Anterior cingulate cortex (tissue), 58 donors: ENCODE measurements around the gene HCRT.

Source experiments
- DNase-seq, 58 donors: peaks; one replicate each; lab custom pipeline; 2025; lab: John Stamatoyannopoulos, UW

The HCRT gene

DNA sequence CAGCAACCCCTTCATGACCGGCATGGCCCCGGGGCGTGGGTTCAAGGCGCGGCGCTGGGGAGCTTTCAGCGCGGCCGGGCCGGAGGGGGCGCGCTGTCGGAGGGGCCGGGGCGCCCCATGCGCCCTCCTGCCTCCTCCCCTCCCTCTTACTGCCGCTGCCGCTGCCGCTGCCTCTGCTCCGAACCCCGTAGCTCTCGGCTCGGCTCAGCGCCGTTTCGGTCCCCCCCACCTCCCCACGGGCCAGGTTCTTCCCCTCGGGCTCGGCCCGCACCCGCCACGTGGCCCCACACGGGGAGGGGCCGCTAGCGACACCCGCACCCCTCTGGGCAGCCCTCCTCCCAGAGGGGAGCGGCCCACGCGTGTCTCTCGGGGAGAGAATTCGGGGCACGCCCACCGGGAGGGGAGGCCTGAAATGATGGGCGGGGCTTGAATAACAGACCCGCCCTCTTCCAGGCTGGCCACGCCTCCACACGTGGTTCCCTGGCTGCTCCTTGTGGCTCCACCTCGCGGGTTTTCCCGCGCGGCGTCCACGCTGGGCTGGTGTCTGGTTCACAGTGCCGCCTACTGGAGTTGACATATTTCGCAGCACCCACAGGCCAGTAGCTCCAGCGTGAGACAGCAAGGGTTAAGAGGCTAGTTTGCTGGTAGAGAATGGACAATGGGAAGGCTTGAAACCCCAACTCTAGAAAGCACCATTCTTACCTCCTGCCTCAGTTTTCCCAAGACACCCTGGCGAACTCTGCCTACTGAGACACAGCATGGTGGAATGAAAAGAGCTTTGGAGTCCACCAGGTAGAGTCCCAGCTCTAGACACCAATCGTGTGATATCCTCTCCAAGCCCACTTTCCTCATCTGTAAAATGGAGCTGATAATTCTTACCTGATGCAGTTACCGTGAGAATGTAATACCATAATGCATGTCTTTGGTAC lies 4.1 kb downstream of the HCRT start, which contains the start of gene KCNH4:
Gene KCNH4, minus strand, starts transcription at position 221 of the 929 bp plus-strand sequence. Its CDS starts 197 bp downstream, at position 24.
- peak in 57 of 58 donors; percentile 19 to 92 (median 72) for DNase-seq

DNA sequence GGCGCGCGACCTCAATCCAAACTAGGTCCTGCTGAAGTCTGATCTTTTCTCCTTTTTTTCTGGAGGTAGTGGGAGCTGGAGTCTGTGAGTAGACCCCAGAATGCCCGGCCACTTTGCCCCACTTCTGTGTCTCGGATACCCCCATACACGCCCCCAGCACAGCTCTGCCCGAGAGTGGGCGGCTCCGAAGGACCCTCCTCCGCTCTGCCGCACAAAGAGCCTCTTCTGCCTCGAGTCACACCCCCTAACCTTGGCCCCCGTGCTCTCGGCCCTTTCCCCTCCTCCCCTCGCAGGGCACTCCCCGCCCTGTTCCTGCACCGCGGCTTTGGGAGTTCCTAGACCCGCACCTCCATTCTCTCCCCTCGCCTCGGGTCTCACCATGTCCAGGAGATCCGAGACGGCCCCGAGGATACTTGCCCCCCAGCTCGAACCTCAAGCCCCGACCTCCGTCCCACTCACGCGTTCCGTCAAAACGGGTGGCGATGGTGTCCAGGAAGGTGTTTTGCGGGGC lies 4.8 kb downstream of the HCRT start:
- no peak for DNase-seq

DNA sequence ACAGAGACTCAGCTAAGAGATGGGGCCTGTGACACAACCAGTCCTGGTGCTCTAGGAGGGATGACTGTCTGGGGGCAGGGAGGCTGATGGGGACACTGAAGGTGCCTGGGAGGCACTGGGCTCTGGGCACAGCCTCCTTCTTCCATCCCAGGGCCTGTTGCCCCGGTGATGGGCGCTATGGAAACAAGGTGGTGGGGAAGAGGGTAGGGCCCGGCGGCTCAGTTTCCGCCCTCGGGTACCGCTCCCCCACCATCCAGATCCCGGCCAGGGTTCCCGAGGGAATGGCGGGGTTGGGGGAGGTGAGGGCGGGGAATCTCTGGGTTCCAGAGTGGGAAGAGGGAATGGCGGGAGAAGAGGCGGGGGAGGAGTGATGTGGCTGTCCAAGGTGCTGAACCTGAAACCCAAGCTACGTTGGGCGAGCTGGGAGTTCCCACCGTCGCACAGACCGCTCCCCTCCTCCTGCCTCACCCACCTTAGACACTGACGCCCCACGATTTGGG lies 5.3 kb downstream of the HCRT start:
- DNase-seq: peak in 3 of 58 donors; percentile 10 to 21 (median 19)

DNA sequence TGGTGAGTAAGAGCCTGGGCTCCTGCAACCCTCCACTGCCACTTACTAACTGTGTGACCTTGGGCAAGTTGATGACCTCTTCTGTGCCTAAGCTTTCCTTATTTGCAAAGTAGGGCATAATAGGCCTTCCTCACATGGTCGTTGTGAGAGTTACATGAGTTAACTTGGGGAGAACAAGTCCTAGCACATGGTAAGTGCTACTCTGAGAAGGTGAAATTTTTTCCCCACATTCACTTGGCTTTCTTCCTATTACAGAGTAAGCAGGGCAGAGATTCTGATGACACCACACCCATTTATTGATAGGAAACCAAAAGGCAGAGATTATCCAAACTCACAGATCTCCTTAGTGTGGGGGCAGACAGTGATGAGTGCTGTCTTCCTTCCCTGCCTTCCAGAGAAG lies 5.9 kb downstream of the HCRT start:
- no peak for DNase-seq

DNA sequence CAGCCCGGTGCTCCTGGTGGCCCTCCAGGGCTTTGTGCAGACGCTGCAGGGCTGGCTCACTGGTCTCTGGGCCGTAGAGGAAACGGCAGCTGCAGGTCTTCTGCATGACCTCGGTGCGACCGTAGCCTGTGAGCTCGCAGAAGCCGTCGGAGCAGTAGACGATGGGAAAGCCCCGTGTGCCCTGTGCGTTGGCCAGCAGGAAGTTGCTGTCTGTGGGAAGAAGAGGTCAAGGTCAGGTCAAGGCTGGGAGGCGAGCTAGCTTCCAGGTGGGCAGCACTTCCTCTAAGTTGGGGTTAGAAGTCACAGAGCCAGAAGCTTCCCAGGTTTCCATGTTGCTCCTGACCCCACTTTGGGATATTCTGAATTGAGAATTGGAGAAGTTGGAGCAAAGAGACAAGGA lies 6.4 kb downstream of the HCRT start:
- no peak for DNase-seq

DNA sequence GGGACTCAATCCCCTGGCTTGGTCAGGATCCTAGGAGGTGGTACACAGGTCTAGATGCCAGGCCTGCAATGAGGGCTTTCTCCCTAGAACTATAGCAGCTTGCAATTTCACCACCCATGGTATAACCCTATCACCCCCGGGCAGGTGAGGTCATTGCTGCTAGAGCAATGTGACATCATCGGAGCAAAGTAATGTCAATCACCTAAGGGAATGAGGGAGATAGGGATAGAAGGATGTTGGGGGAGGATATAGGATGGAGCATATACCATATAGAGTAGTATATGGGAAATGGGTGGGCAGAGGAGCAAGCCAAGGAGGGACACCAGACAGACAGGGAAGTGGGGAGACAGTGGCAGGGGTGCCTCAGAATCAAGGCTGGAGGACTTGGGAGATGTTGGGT lies 7.6 kb downstream of the HCRT start:
- no peak for DNase-seq

DNA sequence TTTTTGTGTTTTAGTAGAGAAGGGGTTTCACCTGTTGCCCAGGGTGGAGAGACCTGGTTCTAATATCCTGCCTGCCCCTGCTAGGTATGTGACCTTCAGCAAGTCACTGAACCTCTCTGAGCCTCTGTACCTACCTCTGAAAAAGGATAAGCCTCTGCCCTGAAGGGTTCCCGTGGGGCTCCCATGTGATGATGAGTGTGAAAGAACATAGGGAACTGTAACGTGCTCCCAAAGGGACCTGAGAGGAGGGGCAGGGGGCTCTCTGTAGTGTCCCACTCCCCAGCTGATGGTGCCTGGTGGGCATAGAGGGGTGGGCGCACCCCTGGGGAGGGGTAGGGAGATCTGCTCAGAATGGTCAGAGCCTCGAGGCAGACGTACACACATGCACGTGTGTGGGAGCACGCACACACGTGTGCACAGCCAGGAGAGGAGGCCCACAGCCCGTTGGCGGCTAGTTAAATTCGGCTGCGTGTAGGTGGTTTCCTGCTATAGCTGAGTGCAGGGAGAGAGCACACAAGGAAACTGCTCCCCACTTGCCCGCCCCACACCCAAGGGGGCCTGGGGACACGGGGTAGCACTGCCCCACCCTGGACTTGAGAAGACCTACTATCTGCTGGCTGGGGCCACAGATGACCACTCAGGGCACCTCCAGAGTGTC lies 11.0 kb downstream of the HCRT start:
- peak in 29 of 58 donors; percentile 6 to 74 (median 35) for DNase-seq

DNA sequence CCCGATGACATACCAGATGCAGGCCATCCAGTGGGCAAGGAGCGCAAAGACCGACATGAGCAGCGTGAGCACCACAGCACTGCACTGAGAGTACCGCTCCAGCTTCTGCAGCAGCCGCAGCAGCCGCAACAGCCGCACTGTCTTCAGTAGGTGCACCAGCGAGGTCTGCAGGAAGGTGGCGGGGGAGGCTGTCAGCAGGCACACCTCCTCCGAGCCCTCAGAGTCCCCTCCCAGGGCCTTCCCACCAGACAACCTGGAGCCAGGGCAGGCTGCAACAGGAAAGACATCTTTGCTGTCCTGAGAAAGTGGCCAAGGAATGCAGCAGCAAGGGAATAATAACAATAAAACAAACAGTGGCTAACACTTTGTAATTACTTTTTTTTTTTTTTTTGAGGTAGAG lies 13.4 kb downstream of the HCRT start:
- DNase-seq: peak in 1 of 58 donors; percentile 42

DNA sequence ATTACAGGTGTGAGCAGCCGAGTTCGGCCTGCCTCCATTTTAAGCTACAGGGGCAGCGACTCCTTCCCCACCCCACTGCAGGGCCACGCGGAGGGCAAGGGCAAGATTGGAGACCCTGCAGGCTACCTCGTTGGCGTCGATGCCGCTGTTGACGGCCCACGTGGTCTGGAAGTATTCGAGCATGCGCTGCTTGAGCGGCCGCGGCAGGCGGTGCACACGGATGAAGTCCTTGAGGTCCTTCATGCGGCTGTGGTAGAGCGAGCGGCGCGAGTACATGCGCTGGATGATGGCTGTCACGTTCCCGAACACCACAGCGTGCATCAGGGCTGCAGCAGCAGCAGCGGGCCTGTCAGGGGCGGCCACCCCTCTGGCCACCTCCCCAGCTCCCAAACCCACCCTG lies 15.9 kb downstream of the HCRT start:
- DNase-seq: no peak

DNA sequence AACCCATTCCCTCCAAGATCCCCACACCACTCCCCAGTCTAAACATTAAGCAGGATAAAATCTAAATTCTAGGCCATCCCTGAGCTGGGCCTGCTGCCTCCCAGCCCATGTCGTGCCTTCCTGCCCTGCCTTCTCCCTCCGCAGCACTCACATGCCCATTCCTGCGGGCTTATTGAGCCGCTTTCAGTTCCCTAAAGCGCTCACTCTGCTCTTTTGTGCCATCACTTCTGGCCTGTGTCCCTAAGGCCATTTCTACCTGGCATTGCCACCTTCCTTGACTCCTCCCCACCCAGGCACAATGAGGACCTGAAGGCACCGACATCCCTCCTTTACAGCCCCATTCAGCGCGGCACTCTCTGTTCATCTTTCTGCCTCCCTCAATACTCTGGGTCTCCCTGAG lies 17.4 kb downstream of the HCRT start:
- DNase-seq: no peak

DNA sequence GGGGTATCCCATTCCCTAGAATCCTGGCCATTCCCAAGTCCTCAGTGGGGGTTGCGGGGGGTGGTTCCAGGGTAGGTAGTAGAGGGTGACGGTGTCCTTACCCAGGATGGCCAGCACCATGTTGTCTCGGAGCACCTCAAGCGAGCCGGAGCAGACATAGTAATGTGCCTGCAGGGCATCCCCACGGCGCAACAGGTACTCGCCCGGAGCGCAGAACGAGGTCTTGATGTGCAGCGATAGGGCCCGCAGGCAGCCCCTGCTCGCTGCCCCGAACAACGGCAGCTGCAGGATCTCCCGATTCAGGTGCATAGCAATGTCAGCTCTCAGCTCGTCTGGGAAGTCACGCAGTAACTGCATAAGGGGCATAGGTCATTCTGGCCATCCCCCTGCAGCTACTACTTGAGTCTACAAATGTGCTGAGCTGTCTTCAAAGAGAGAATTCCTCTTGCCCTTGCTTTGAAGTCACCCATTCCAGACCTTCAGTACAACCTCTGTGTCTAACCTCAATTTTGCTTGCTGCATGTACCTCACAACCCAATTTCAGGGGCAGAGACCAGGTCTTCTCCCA lies 19.0 kb downstream of the HCRT start:
- DNase-seq: no peak

DNA sequence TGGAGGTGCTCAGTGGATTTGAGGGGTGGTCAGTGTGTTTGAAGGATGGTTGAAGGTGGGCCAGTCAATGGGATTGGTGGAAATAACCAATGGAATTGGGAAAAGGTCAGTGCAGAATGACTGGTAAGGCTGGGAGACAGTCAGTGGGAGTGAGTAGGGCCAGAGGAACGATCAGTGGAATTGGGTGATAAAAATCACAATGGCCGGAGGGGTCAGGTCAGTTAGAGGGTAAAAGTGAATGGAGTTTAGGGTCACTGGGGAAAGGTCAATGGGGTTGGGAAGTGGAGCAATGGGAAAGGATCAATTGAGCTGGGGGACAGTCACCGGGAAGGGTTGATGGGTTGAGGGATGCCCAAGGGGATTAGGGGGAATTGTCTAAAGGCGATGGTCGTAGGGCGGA lies 19.5 kb downstream of the HCRT start:
- no peak for DNase-seq

DNA sequence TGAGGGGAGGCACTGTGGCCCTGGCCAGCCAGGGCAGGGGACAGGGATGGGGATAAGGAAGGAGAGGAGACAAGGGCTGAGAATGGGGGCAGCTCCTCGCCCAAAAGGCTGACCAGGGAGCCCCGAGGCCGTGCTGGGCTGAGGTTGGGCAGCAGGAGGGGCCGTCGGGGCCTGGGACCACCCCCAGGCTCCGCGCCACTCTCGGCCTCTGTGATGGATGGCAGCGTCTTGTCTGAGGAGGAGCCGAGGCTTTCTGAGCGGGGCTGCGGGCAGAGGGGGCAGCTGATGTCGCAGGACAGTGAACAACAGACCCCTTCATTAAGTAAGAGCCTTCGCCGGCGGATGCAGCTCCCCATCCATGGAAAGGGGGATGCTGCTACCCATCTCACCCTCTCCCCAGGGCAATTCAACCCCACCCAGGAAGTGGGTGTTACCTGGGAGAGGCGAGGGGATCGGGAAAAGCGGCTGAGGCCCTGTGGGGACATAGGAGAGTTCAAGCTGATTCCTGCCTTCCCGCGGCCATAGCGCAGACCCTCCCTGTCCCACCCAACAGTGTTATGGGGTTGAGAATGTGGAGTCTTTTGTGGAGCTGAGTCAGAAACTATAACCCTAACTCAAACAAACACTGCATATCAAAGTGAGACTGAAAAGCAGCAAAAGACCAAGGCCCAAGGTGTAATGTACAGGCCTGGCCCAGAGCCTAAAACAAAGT lies 21.4 kb downstream of the HCRT start:
- DNase-seq: no peak

DNA sequence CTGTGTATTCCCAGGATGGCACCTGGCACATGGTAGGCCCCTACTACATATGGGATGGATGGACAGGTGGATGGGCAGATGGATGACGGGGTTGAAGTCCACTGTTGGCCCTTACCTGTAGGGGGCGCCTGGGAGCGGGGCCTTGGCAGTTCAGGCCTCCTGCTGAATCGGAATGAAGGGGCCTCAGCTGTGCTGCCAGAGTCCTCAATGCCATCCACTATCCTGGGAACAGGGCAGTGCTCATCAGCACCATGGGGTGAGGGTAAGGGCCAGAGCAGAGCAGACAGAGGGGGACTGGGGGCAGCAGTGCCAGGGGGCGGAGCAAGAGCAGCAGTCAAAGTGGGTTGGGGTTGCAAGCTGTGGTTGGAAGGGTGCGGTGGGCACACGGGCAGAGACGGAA lies 22.1 kb downstream of the HCRT start:
- DNase-seq: no peak

DNA sequence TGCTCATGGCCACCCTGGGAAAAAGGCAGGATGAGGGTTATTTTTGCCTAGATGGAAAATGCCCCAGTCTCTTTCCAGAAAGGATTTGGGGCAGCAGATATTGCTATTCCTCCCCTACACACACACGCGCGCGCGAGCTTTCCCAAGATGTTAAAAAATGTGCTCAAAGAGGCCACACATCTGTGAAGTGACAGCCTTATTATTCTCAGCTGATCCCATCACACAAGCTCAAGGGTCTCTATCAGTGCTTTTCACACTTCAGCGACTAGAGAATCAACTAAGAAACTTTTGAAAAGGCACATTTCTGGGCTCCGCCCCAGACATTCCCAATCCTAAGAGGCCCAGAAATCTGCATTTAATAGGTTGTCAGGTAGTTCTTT lies 24.7 kb downstream of the HCRT start:
- DNase-seq: no peak

DNA sequence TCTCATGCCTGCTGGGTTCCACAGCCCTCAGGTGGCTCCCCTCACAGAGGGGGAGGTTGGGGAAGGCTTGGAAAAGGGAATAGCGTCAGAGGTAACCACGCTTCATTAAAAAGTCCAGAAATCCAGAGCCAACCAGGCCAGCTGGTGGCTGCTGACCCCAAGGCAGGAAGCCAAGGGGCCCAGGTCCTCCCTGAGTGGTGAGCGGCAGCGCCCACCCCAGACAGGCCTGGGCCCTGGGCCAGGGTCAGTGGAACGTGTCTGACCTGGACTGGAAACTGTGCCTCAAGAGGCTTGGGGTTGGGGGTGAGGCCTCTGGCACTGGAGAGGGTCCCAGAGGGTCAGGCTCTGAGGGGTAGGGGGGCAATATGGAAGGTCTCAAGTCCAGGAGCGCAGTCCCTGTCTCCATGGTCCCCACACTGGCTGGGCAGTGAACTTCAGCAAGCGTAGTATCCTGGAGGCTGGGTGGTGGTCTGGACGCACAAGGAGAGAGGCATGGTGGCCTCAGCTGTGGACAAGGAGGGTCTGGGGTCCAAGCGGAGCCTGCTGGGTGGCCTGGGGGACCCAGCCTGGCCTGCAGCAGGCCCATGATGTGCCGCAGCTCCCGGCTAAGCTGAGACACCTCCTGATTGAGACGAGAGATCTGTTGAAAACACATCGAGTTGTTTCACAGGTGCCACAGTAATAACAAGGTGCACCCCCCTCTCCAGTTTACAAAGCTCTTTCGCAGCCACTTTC lies 25.3 kb downstream of the HCRT start:
- DNase-seq: no peak

DNA sequence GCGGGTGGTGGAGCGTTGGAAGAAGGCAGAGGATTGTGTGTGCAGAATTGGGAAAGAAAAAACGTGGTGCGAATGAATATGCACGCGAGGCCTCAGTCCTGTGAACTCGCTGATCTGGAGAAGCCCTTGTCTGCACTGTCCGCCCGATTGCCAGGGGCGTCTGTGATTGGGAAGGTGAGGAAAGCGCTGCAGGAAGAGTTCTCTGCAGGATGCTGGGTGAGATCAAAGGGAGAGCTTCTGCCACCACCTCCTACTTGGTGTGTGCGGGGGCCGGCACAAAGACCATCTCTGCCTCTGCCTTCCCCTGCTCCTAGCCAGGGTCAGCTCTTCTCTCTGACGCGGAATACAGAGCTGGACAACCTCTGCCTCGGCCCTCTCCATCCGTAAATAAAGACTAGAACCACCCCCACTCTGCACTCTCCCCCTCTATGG lies 29.6 kb downstream of the HCRT start:
- no peak for DNase-seq

DNA sequence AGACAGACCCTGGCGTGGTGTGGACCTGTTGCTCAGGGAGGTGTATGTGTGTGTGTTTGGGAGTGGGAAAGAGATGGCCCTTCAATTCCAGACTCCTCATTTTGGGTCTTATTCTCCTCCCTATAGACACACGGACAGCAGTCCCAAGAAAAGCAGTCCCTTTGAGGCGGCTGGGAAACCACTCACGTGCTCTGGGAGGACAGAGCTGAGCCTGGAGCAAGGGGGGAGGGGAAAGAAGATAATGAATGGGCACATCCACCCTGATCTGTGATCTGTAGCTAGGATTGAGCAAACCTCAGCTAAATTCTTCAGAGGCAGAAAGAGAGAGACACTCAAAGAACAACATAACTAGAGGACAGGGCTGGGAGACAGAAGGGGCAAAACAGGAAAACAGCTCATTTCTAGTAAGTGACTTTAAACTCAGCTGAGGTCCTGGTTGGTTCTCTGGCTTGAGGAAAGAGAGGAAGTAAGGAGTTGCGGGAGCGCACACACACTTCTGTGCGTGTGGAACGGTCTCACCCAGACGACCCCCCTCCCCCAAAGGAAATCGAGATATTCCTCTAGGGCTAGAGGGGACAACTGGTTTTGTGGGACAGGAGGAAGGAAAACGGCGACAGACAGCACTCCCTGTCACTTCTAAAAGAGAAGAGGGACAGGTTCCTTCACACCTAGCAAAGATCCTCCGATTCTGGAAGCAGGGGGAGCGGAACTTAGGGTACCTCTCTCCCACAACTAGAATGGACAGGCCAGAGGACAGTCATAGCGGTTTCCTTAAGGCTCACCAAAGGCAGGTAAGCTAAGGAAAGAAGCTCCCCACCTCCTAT lies 31.1 kb downstream of the HCRT start:
- no peak for DNase-seq
